Upper lobe of right lung (tissue), 1 donor: Measurements from ENCODE around the gene AEBP2. TPM values are rescaled to one million over a fixed set of nuclear protein-coding genes. Genes with fewer than 3 reads are reported as not detected.
A peak's percentile ranks its signal among the peaks of the same experiment; 100 is the strongest.

Source experiments
- ATAC-seq: fragments of 200-7000 bp; cut with Tn5 transposase; one replicate; pipeline ENCODE4 v1.9.1; 2020; ENCODE audit warnings: mild to moderate bottlenecking, moderate library complexity
- DNase-seq: peaks from one replicate; pipeline ENCODE4 v3.0.0-alpha.2; 2020
- H3K27ac ChIP-seq: fragments of 200-600 bp; one replicate; pipeline ENCODE4 v1.8.0; 2022
- H3K27me3 ChIP-seq: fragments of 200-600 bp; one replicate; pipeline ENCODE4 v1.8.0; 2022; ENCODE audit warnings: mild to moderate bottlenecking
- H3K36me3 ChIP-seq: fragments of 200-600 bp; one replicate; pipeline ENCODE4 v1.8.0; 2022
- H3K4me1 ChIP-seq: fragments of 200-600 bp; one replicate; pipeline ENCODE4 v1.8.0; 2022
- H3K4me3 ChIP-seq: fragments of 200-600 bp; one replicate; pipeline ENCODE4 v1.8.0; 2022; ENCODE audit warnings: mild to moderate bottlenecking
- H3K9me3 ChIP-seq: fragments of 200-600 bp; one replicate; pipeline ENCODE4 v1.8.0; 2022
- intact Hi-C: fragments of 100-400 bp; cut with DNase I; formaldehyde crosslinking; loops from one replicate; pipeline ENCODE4 v1.11.0; 2022
- total RNA-seq: library from RNA; stranded (reverse); fragmentation: NEBNext Ultra II Directional; extraction: Animal tissue kit (Norgen Biotek cat#: 25700); gene quantifications from one replicate; pipeline ENCODE4 v1.2.1, GENCODE V29; 2021
- TF ChIP-seq, protein P1 (sequence below): fragments of 200-600 bp; IDR thresholded peaks from one replicate; pipeline ENCODE4 v1.8.0; 2022; ENCODE audit warnings: antibody characterized with exemption
- donor health status: DM: no; HTN: yes; CAD: no; lungs with severe emphysema.

The AEBP2 gene
- total RNA-seq, 1 donor from 2014 or later: 40.1 TPM

DNA sequence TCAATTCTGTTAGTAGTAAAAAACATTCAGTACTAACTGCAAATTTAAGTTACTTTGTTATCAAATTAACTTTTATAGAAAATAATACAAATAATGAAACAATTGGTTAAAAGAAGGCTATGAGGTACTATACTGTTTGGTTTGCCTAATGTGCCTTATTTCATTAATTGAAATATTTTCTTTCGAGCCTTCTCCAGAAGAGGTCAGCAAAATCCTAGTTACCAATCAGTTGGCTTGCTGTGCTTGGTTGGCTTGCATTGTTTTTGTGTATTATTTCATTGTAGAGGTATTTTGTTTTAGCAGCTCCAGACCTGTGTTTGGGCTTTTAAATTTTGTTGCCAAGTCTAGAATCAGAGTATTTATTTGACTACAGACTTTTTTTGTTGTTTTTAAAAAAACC is 68.5 kb downstream of the AEBP2 start:
- no peak for ATAC-seq
- intact Hi-C loops: no loop called here
- Histone ChIP-seq H3K27ac (no peak overlapping the region), H3K36me3 (peaks cover 3% of the 10 kb centered on the region), H3K27me3 (no peaks in the 10 kb centered on the region), H3K4me1 (peaks cover 24% of the 10 kb centered on the region), H3K4me3 (no peak overlapping the region), H3K9me3 (no peaks in the 10 kb centered on the region)
- TF ChIP-seq, protein P1, sequence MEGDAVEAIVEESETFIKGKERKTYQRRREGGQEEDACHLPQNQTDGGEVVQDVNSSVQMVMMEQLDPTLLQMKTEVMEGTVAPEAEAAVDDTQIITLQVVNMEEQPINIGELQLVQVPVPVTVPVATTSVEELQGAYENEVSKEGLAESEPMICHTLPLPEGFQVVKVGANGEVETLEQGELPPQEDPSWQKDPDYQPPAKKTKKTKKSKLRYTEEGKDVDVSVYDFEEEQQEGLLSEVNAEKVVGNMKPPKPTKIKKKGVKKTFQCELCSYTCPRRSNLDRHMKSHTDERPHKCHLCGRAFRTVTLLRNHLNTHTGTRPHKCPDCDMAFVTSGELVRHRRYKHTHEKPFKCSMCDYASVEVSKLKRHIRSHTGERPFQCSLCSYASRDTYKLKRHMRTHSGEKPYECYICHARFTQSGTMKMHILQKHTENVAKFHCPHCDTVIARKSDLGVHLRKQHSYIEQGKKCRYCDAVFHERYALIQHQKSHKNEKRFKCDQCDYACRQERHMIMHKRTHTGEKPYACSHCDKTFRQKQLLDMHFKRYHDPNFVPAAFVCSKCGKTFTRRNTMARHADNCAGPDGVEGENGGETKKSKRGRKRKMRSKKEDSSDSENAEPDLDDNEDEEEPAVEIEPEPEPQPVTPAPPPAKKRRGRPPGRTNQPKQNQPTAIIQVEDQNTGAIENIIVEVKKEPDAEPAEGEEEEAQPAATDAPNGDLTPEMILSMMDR: peak; percentile 24
- no peak for DNase-seq

DNA sequence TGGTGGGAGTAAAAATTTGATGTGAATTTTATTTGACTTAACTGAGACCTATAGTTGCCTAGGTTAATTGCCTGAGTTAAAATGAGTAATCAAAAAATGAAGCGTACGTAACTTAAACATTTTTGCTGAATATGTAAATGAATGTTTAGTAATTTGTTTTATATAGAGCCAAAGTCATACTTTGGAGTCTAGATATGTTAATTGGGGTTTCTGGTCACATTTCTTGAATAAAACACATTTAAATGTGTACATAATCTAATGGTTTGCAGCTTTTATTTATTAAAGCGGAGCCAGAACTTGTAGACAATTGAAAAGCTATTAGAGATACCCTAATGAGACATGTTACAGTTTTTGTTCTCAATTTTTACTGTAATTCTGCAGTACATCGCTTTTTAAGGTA is 71.2 kb downstream of the AEBP2 start:
- ATAC-seq (no peak), DNase-seq (no peak)
- H3K4me3 ChIP-seq: no peak overlapping the region
- intact Hi-C loops: no loop called here
- H3K36me3 ChIP-seq: peaks cover 22% of the 10 kb centered on the region
- H3K27me3 ChIP-seq: no peaks in the 10 kb centered on the region
- no peak overlapping the region for H3K27ac ChIP-seq
- H3K9me3 ChIP-seq: no peaks in the 10 kb centered on the region
- TF ChIP-seq, protein P1: no peak
- H3K4me1 ChIP-seq: peaks cover 24% of the 10 kb centered on the region

DNA sequence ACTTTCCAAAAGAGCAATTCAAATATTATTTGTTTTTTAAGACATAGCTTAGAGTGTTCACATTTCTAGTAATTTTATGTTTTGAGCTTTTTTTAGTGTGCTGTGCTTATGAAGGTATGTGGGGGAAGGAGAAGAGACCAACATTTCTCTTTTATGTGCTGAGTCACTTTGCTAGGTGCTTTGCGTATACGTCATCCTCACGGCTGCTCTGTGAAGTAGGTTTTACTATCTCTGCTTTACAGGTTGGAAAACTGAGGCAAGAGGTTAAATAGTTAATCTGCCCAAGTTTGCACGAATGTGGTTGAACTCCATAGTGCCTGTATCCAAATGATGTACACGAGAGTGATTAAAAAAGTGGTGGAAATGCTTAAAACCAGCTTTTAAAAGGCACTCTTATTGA is 75.9 kb downstream of the AEBP2 start:
- peaks cover 30% of the 10 kb centered on the region for H3K36me3 ChIP-seq
- no peak for DNase-seq
- no peaks in the 10 kb centered on the region for H3K9me3 ChIP-seq
- no peak overlapping the region for H3K4me3 ChIP-seq
- TF ChIP-seq, protein P1: no peak
- no peak overlapping the region for H3K27ac ChIP-seq
- intact Hi-C loops: no loop called here
- H3K27me3 ChIP-seq: no peaks in the 10 kb centered on the region
- no peak for ATAC-seq
- no peaks in the 10 kb centered on the region for H3K4me1 ChIP-seq

DNA sequence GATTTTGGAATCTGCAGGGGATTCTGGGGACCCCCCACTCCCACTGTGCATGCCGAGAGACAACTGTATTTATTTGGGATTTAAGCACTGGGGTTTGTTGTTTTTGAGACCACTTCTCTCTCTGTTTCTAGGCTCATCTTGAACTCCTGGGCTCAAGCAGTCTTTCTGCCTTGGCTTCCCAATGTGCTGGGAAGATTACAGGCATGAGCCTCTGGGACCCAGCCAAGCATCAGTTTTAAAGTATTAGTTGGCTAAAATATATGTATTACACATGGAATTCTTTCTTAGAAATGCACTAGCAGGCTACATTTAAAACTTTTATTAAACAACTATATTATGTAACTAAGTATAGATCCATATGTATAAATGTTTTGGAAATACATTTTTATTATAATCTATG is 78.3 kb downstream of the AEBP2 start:
- Histone ChIP-seq H3K4me1 (no peaks in the 10 kb centered on the region), H3K9me3 (no peaks in the 10 kb centered on the region), H3K27ac (no peak overlapping the region), H3K4me3 (no peak overlapping the region), H3K27me3 (no peaks in the 10 kb centered on the region), H3K36me3 (peaks cover 29% of the 10 kb centered on the region)
- DNase-seq: no peak
- intact Hi-C loops: no loop called here
- TF ChIP-seq, protein P1: no peak
- no peak for ATAC-seq

DNA sequence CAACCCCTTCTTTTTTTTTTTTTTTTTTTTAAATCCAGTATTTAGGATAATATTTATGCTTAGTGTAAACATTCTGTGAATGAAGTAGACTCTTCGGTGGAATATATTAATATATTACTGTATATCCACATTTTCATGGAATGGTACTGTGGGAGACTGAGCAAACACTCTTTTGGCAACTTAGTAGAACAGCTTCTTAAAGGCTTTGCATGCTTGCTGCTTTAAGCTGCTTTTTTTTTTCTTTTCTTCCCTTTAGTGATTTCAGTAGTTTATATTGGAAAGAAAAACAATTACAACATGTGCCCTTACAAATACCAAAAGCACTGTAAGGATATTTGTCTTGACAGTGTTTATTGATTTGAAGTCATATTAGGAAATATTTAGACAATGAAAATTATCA is 78.9 kb downstream of the AEBP2 start:
- H3K27ac ChIP-seq: no peak overlapping the region
- no peak for DNase-seq
- H3K4me3 ChIP-seq: no peak overlapping the region
- no peak for ATAC-seq
- no peaks in the 10 kb centered on the region for H3K4me1 ChIP-seq
- intact Hi-C loops: no loop called here
- H3K9me3 ChIP-seq: no peaks in the 10 kb centered on the region
- TF ChIP-seq, protein P1: no peak
- H3K36me3 ChIP-seq: peaks cover 23% of the 10 kb centered on the region
- no peaks in the 10 kb centered on the region for H3K27me3 ChIP-seq
